ENCODE data around the gene MAP3K5. TPM values are rescaled to one million over a fixed set of nuclear protein-coding genes. Genes with fewer than 3 reads are reported as not detected.

Gene MAP3K5
- total RNA-seq, 5 donors from 2014 or later (not counting 1 experiment from before 2014, with no cell fraction given) = 17.8 to 29.2 (median 20.6) TPM

DNA sequence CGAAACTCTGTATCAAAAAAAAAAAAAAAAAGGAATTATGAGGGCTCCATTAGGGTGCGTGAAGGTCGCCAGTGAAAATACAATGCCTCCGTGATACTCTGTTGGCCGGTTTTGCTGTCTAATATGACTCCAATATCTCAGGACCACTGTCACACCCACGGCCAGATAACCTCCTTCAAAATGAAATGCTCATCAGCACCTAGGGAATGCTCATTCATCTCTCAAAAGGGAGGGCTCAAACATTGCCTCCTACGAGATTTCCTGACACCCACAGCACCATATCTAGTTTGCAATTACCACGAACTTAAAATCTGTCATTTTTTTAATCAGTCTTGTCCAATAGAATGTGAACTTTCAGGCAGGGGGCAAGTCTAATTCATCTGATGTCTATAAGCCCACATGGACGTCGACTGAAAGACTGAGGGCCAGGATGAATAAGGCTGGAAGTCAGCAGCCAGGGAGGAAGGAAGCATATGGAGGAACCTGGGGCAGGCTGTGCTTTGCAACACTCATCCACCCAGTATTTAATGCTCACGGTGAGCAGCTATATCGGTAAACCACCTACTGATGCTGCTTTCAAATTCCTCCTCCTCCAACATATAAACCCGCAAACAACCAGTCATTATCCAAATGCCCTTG is 42.8 kb downstream of the MAP3K5 start:
- Histone ChIP-seq H3K36me3 (ENCODE audit: control insufficient read depth in 2 of 2, extremely low read depth in 1 of 2, insufficient read depth in 1 of 2, low read length in 1 of 2) (no peaks in the 10 kb centered on the region), H3K9me3 (no peaks in the 10 kb centered on the region), H3K4me3 (ENCODE audit: control insufficient read depth in 1 of 2, extremely low read depth in 1 of 2, low read length in 1 of 2) (no peak overlapping the region), H3K27ac (ENCODE audit: low read length) (peak overlapping the region; percentile 71), H3K27me3 (replicated peaks in 1 of 2; ENCODE audit: control insufficient read depth in 2 of 2, extremely low read depth in 1 of 2, insufficient read depth in 2 of 2, low read length in 1 of 2) (no peaks in the 10 kb centered on the region), H3K4me1 (ENCODE audit: control insufficient read depth in 1 of 2, extremely low read depth in 1 of 2, insufficient read depth in 2 of 2, low read length in 2 of 2) (peaks cover 25 to 48% of the 10 kb centered on the region in 2 experiments)
- ChIA-PET POLR2A (no interaction called here), CTCF (no interaction called here)
- H3K4me1 Mint-ChIP-seq = peaks cover 73 to 92% (median 80%) of the 10 kb centered on the region in 3 donors
- no peaks in the 10 kb centered on the region for H3K27me3 Mint-ChIP-seq
- no peaks in the 10 kb centered on the region for H3K9me3 Mint-ChIP-seq
- WGBS (ENCODE audit: insufficient coverage) = 97% methylated on average over 5 of the region's 13 CpGs
- no peaks in the 10 kb centered on the region for H3K36me3 Mint-ChIP-seq
- H3K4me3 Mint-ChIP-seq = peak overlapping the region in 1 of 3 donors; percentile 12
- no peak for ATAC-seq (replicated peaks in 1 of 4)
- H3K27ac Mint-ChIP-seq = peak overlapping the region; percentile 89 to 92
- DNase-seq = no peak

DNA sequence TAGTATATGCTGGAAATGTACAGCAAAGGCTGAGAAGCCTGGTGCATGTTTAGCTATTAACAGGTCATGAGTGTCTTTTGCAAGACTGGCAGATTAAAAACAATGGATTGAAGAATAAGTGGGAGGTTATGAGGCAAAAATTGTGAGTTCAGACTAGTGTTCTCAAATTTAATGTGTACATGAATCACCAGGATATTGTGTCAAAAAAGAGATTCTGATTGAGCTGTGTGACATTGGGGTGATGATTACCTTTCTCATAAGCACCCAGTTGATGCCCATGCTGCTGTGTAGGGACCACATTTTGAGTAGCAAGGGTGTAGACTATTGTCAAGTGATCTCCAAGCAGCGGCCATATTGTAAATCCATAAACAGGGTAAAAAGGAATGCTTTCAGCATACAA is 44.8 kb downstream of the MAP3K5 start:
- ChIA-PET CTCF (interaction anchor here in 1 of 2 donors (0.6 kb wide), 2 partner anchors 12 to 42 kb away, joined by 4 to 13 read pairs; no protein-coding TSS in a partner anchor), POLR2A (no interaction called here)
- no peak for DNase-seq
- H3K9me3 ChIP-seq = no peaks in the 10 kb centered on the region
- no CpG with 5 or more reads among the region's 1 CpG for WGBS (ENCODE audit: insufficient coverage)
- no peaks in the 10 kb centered on the region for H3K27me3 Mint-ChIP-seq
- H3K36me3 Mint-ChIP-seq = no peaks in the 10 kb centered on the region
- no peaks in the 10 kb centered on the region for H3K9me3 Mint-ChIP-seq
- peaks cover 14 to 30% of the 10 kb centered on the region in 2 experiments for H3K4me1 ChIP-seq (ENCODE audit: control insufficient read depth in 1 of 2, extremely low read depth in 1 of 2, insufficient read depth in 2 of 2, low read length in 2 of 2)
- no peak overlapping the region for H3K4me3 Mint-ChIP-seq
- H3K27ac ChIP-seq (ENCODE audit: low read length) = peak overlapping the region; percentile 21
- no peaks in the 10 kb centered on the region for H3K27me3 ChIP-seq (replicated peaks in 1 of 2; ENCODE audit: control insufficient read depth in 2 of 2, extremely low read depth in 1 of 2, insufficient read depth in 2 of 2, low read length in 1 of 2)
- no peak overlapping the region for H3K4me3 ChIP-seq (ENCODE audit: control insufficient read depth in 1 of 2, extremely low read depth in 1 of 2, low read length in 1 of 2)
- H3K27ac Mint-ChIP-seq = peak overlapping the region in 1 of 2 donors; percentile 77
- H3K36me3 ChIP-seq (ENCODE audit: control insufficient read depth in 2 of 2, extremely low read depth in 1 of 2, insufficient read depth in 1 of 2, low read length in 1 of 2) = no peaks in the 10 kb centered on the region
- no peak for ATAC-seq (replicated peaks in 1 of 4)
- H3K4me1 Mint-ChIP-seq = peaks cover 60 to 88% (median 73%) of the 10 kb centered on the region in 3 donors

DNA sequence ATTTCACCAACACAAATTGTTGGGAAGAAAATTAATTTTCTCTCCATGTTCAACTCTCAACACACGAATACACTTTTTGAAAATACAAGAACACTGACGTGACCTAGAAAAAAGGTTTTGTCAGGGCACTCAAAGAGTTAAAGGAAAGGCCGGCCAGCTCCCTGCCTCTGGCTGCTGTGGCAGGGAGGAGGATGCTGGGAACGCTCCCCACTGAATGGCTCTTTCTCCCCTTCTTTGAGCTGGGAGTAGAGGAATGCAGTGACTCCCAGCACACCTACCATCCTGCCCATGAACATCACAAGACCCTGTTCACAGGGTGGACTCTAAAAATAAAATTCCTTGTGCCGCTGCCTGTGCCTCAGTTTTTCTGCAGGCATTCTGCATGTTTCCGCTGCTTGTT is 47.0 kb downstream of the MAP3K5 start:
- Histone ChIP-seq H3K36me3 (ENCODE audit: control insufficient read depth in 2 of 2, extremely low read depth in 1 of 2, insufficient read depth in 1 of 2, low read length in 1 of 2) (no peaks in the 10 kb centered on the region), H3K27ac (ENCODE audit: low read length) (no peak overlapping the region), H3K4me3 (ENCODE audit: control insufficient read depth in 1 of 2, extremely low read depth in 1 of 2, low read length in 1 of 2) (no peak overlapping the region), H3K4me1 (ENCODE audit: control insufficient read depth in 1 of 2, extremely low read depth in 1 of 2, insufficient read depth in 2 of 2, low read length in 2 of 2) (peaks cover 0 to 15% of the 10 kb centered on the region in 2 experiments), H3K27me3 (replicated peaks in 1 of 2; ENCODE audit: control insufficient read depth in 2 of 2, extremely low read depth in 1 of 2, insufficient read depth in 2 of 2, low read length in 1 of 2) (no peaks in the 10 kb centered on the region), H3K9me3 (no peaks in the 10 kb centered on the region)
- Mint-ChIP-seq H3K4me3 (no peak overlapping the region), H3K9me3 (no peaks in the 10 kb centered on the region), H3K36me3 (no peaks in the 10 kb centered on the region), H3K27ac (peak overlapping the region in 1 of 2 donors; percentile 27), H3K4me1 (peaks cover 47 to 75% (median 60%) of the 10 kb centered on the region in 3 donors), H3K27me3 (no peaks in the 10 kb centered on the region)
- ChIA-PET POLR2A (interaction anchor here (0.5 to 0.6 kb wide), 3 partner anchors 35 to 44 kb away, joined by 3 to 7 read pairs (median 5); no protein-coding TSS in a partner anchor), CTCF (interaction anchor here (0.6 to 1.0 kb wide), 4 partner anchors 15 to 101 kb away, joined by 3 to 8 read pairs (median 4); partner anchors contain the start of gene MAP3K5 (in 1 of the 2))
- ATAC-seq (replicated peaks in 1 of 4) (no peak), DNase-seq (no peak)
- WGBS (ENCODE audit: insufficient coverage) = 100% methylated on average over 1 of the region's 6 CpGs

DNA sequence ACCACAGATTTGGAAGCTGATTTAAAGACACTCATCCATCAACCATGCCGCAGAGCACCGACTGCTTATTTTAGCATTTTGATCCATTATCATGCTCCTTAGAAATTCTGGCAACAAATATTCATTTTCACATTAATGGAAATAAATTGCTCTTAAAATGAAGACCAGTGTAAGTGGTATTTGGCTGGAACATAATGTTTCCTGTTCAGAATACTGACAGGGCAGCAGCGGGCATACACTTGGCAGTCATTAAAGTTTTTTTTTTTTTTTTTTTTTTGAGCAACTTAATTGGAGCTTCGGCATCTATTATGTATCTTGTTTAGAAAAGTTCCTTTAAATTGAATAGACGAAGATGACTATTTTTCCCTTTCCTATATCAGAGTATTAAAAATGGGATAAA is 47.4 kb downstream of the MAP3K5 start:
- Histone ChIP-seq H3K9me3 (no peaks in the 10 kb centered on the region), H3K36me3 (ENCODE audit: control insufficient read depth in 2 of 2, extremely low read depth in 1 of 2, insufficient read depth in 1 of 2, low read length in 1 of 2) (no peaks in the 10 kb centered on the region), H3K27me3 (replicated peaks in 1 of 2; ENCODE audit: control insufficient read depth in 2 of 2, extremely low read depth in 1 of 2, insufficient read depth in 2 of 2, low read length in 1 of 2) (no peaks in the 10 kb centered on the region), H3K4me3 (ENCODE audit: control insufficient read depth in 1 of 2, extremely low read depth in 1 of 2, low read length in 1 of 2) (no peak overlapping the region), H3K27ac (ENCODE audit: low read length) (no peak overlapping the region), H3K4me1 (ENCODE audit: control insufficient read depth in 1 of 2, extremely low read depth in 1 of 2, insufficient read depth in 2 of 2, low read length in 2 of 2) (peaks cover 0 to 11% of the 10 kb centered on the region in 2 experiments)
- Mint-ChIP-seq H3K27ac (no peak overlapping the region), H3K4me1 (peaks cover 47 to 75% (median 60%) of the 10 kb centered on the region in 3 donors), H3K4me3 (no peak overlapping the region), H3K9me3 (no peaks in the 10 kb centered on the region), H3K27me3 (no peaks in the 10 kb centered on the region), H3K36me3 (no peaks in the 10 kb centered on the region)
- no peak for ATAC-seq (replicated peaks in 1 of 4)
- DNase-seq = no peak
- POLR2A ChIA-PET = interaction anchor here in 1 of 2 donors (0.5 to 0.6 kb wide), 2 partner anchors 34 to 44 kb away, joined by 3 to 7 read pairs; no protein-coding TSS in a partner anchor
- WGBS (ENCODE audit: insufficient coverage) = no CpG with 5 or more reads among the region's 5 CpGs
- CTCF ChIA-PET = interaction anchor here (0.6 to 0.7 kb wide), 3 partner anchors 15 to 47 kb away, joined by 3 to 8 read pairs (median 4); partner anchors contain the start of gene MAP3K5 (in 1 of the 2)

DNA sequence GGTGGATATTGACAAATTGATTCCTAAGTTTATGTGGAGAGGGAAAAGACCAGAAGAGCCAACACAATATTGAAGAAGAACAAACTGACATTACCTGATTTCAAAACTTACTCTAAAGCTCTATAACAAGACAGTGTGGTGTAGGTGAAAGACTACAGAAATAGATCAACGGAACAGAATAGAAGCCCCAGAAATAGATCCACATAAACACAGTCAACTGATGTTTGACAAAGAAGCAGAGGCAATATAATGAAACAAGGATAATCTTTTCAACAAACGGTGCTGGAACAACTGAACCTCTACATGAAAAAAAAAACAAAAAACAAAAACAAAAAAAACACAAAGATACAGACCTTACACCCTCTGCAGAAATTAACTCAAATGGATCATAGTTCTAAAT is 50.2 kb downstream of the MAP3K5 start:
- Histone ChIP-seq H3K27ac (ENCODE audit: low read length) (no peak overlapping the region), H3K4me1 (ENCODE audit: control insufficient read depth in 1 of 2, extremely low read depth in 1 of 2, insufficient read depth in 2 of 2, low read length in 2 of 2) (peaks cover 0 to 11% of the 10 kb centered on the region in 2 experiments), H3K36me3 (ENCODE audit: control insufficient read depth in 2 of 2, extremely low read depth in 1 of 2, insufficient read depth in 1 of 2, low read length in 1 of 2) (no peaks in the 10 kb centered on the region), H3K9me3 (no peaks in the 10 kb centered on the region), H3K27me3 (replicated peaks in 1 of 2; ENCODE audit: control insufficient read depth in 2 of 2, extremely low read depth in 1 of 2, insufficient read depth in 2 of 2, low read length in 1 of 2) (no peaks in the 10 kb centered on the region), H3K4me3 (ENCODE audit: control insufficient read depth in 1 of 2, extremely low read depth in 1 of 2, low read length in 1 of 2) (no peak overlapping the region)
- Mint-ChIP-seq H3K27me3 (no peaks in the 10 kb centered on the region), H3K27ac (no peak overlapping the region), H3K4me1 (peaks cover 46 to 75% (median 62%) of the 10 kb centered on the region in 3 donors), H3K4me3 (no peak overlapping the region), H3K9me3 (no peaks in the 10 kb centered on the region), H3K36me3 (no peaks in the 10 kb centered on the region)
- DNase-seq = no peak
- CTCF ChIA-PET = interaction anchor here in 1 of 2 donors (0.9 kb wide), 1 partner anchor 50 kb away, joined by 3 read pairs; the partner anchor contains the start of gene MAP3K5
- ATAC-seq (replicated peaks in 1 of 4) = no peak
- no CpG with 5 or more reads among the region's 2 CpGs for WGBS (ENCODE audit: insufficient coverage)
- POLR2A ChIA-PET = no interaction called here

DNA sequence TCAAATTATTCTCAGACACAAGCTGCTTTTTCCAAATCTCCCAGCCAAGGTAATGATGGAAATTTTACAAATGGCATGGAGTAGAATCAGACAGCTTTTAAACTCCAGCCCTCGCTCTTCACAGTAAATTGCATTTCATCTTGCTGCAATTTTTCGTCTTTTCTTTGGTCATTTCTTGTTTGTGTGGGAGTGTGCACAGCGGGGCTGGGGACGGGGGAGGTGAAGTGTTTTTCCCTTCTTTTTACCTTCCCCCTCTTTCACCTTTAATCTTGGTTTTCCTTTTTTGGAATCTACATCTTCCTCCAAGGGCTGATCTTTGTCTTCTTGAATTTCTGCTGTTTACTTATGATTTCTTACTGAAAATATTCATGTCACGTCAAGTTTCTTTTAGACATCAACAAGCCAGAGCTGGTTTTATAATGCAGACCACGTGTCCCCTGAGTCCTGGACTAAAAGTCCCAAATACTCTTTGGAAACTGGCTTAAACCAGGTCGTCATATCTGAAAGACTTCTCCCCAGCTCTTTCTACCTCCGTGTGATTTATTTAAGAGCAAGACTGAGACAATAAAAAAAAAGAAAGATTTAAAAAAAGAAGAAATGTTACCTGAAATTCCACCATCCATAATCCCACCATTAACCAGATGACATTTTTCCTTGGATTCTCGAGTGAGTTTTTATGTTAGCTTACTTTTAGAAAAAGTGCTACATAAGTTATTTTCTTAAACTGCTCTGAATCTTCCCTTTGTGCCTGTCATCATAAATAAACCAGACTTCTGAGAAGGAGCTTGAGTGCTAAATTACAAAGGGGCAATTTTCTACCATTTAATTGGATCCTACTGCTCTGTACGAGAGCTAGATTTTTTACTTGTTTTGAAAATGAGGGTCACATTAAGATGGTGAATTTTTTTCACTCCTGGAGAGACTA is 52.0 kb downstream of the MAP3K5 start:
- no peaks in the 10 kb centered on the region for H3K36me3 Mint-ChIP-seq
- peak overlapping the region in 1 of 2 donors; percentile 28 for H3K27ac Mint-ChIP-seq
- 100% methylated on average over 1 of the region's 10 CpGs for WGBS (ENCODE audit: insufficient coverage)
- H3K27me3 Mint-ChIP-seq = no peaks in the 10 kb centered on the region
- H3K9me3 Mint-ChIP-seq = no peaks in the 10 kb centered on the region
- Histone ChIP-seq H3K4me1 (ENCODE audit: control insufficient read depth in 1 of 2, extremely low read depth in 1 of 2, insufficient read depth in 2 of 2, low read length in 2 of 2) (peaks cover 0 to 11% of the 10 kb centered on the region in 2 experiments), H3K9me3 (no peaks in the 10 kb centered on the region), H3K27me3 (replicated peaks in 1 of 2; ENCODE audit: control insufficient read depth in 2 of 2, extremely low read depth in 1 of 2, insufficient read depth in 2 of 2, low read length in 1 of 2) (no peaks in the 10 kb centered on the region), H3K27ac (ENCODE audit: low read length) (no peak overlapping the region), H3K4me3 (ENCODE audit: control insufficient read depth in 1 of 2, extremely low read depth in 1 of 2, low read length in 1 of 2) (no peak overlapping the region), H3K36me3 (ENCODE audit: control insufficient read depth in 2 of 2, extremely low read depth in 1 of 2, insufficient read depth in 1 of 2, low read length in 1 of 2) (no peaks in the 10 kb centered on the region)
- no peak for DNase-seq
- no peak overlapping the region for H3K4me3 Mint-ChIP-seq
- ChIA-PET CTCF (interaction anchor here (0.8 to 3.3 kb wide), 5 partner anchors 17 to 96 kb away, joined by 3 to 21 read pairs (median 4); partner anchors contain the start of gene MAP3K5 (in 2 of the 2)), POLR2A (interaction anchor here (0.6 to 1.1 kb wide), 2 partner anchors 52 to 1319 kb away, joined by 3 to 4 read pairs; partner anchors contain the start of gene MAP3K5 (in 1 of the 2))
- peaks cover 35 to 68% (median 51%) of the 10 kb centered on the region in 3 donors for H3K4me1 Mint-ChIP-seq
- no peak for ATAC-seq (replicated peaks in 1 of 4)
